GM12878 (cell line): Measurements from ENCODE around the gene DGKI. TPM values are rescaled to one million over a fixed set of nuclear protein-coding genes. Genes with fewer than 3 reads are reported as not detected.

ENCODE experiments used
- ASH2L ChIP-seq: fragments of 300-600, 200-600 bp; sonication (generic); IDR thresholded peaks from 2 replicates; pipeline ENCODE4 v1.6.1; 2017; ENCODE audit warnings: low read depth, mild to moderate bottlenecking, borderline replicate concordance
- BACH1 ChIP-seq: fragments of 450-650 bp; IDR thresholded peaks from 2 replicates; pipeline ENCODE4 v1.6.1; 2017; ENCODE audit warnings: mild to moderate bottlenecking, borderline replicate concordance
- BHLHE40 ChIP-seq, 2 experiments: fragments of 450-650 bp in 1 of 2; IDR thresholded peaks; 2 replicates each; pipeline ENCODE4 v1.6.1; 2011 to 2017; ENCODE audit warnings: low read depth in 2 of 2, borderline replicate concordance in 1 of 2, improper control_type of control experiment in 1 of 2, low read length in 1 of 2, mild to moderate bottlenecking in 1 of 2
- BMI1 ChIP-seq: fragments of 450-650 bp; IDR thresholded peaks from 2 replicates; pipeline ENCODE4 v1.6.1; 2016; ENCODE audit warnings: mild to moderate bottlenecking, moderate library complexity, borderline replicate concordance
- BRCA1 ChIP-seq: IDR thresholded peaks from 2 replicates; pipeline ENCODE4 v1.6.1; 2011; ENCODE audit warnings: low read depth, low read length, improper control_type of control experiment
- CBFB ChIP-seq: IDR thresholded peaks from 2 replicates; pipeline ENCODE4 v1.6.1; 2016; ENCODE audit warnings: antibody characterized with exemption, low read depth
- CBX3 ChIP-seq: fragments of 200-600 bp; sonication (generic); IDR thresholded peaks from 2 replicates; pipeline ENCODE4 v1.6.1; 2016; ENCODE audit warnings: low read depth, borderline replicate concordance
- CHD1 ChIP-seq: IDR thresholded peaks from 2 replicates; pipeline ENCODE4 v1.6.1; 2012; ENCODE audit warnings: low read depth, low read length, improper control_type of control experiment
- E4F1 ChIP-seq: fragments of 450-650 bp; IDR thresholded peaks from 2 replicates; pipeline ENCODE4 v1.6.1; 2018; ENCODE audit warnings: borderline replicate concordance, mild to moderate bottlenecking; ENCODE audit not compliant: partially characterized antibody
- ETV6 ChIP-seq, 2 experiments: fragments of 450-650 bp in 1 of 2; IDR thresholded peaks in 1 of 2; conservative IDR thresholded peaks in 1 of 2; 2 replicates each; pipeline ENCODE4 v1.6.1; 2014; ENCODE audit warnings: antibody characterized with exemption in 1 of 2, borderline replicate concordance in 1 of 2, low read depth in 1 of 2, mild to moderate bottlenecking in 1 of 2, moderate library complexity in 1 of 2
- HCFC1 ChIP-seq: fragments of 150-350 bp; IDR thresholded peaks from 2 replicates; pipeline ENCODE4 v1.6.1; 2014; ENCODE audit warnings: low read length
- IRF4 ChIP-seq: IDR thresholded peaks from 2 replicates; pipeline ENCODE4 v1.6.1; 2011; ENCODE audit warnings: low read depth, low read length
- JUNB ChIP-seq: IDR thresholded peaks from 2 replicates; pipeline ENCODE4 v1.6.1; 2016; ENCODE audit warnings: antibody characterized with exemption, mild to moderate bottlenecking
- JUND ChIP-seq: IDR thresholded peaks from 2 replicates; pipeline ENCODE4 v1.6.1; 2012; ENCODE audit warnings: low read depth, mild to moderate bottlenecking, low read length, improper control_type of control experiment, moderate library complexity
- LARP7 ChIP-seq: fragments of 450-650 bp; IDR thresholded peaks from 2 replicates; pipeline ENCODE4 v1.6.1; 2017; ENCODE audit warnings: mild to moderate bottlenecking
- MTA3 ChIP-seq: IDR thresholded peaks from 2 replicates; pipeline ENCODE4 v1.6.1; 2012; ENCODE audit warnings: low read length, inconsistent platforms, borderline replicate concordance
- MYB ChIP-seq: fragments of 150-350 bp; IDR thresholded peaks from 2 replicates; pipeline ENCODE4 v1.6.1; 2014; ENCODE audit warnings: mild to moderate bottlenecking, low read depth, low read length, borderline replicate concordance
- NFYB ChIP-seq: IDR thresholded peaks from 2 replicates; pipeline ENCODE4 v1.6.1; 2011; ENCODE audit warnings: low read depth, mild to moderate bottlenecking, low read length, improper control_type of control experiment, moderate library complexity; ENCODE audit not compliant: insufficient read depth
- NR2C2 ChIP-seq: IDR thresholded peaks from 2 replicates; pipeline ENCODE4 v1.6.1; 2011; ENCODE audit warnings: borderline replicate concordance, low read depth; ENCODE audit not compliant: control insufficient read depth, insufficient read length
- NRF1 ChIP-seq: conservative IDR thresholded peaks from 2 replicates; pipeline ENCODE4 v1.6.1; 2011; ENCODE audit warnings: mild to moderate bottlenecking, low read depth, low read length, improper control_type of control experiment
- PBX3 ChIP-seq: IDR thresholded peaks from 2 replicates; pipeline ENCODE4 v1.6.1; 2011; ENCODE audit warnings: mild to moderate bottlenecking, low read depth, low read length, moderate library complexity; ENCODE audit not compliant: insufficient replicate concordance
- PKNOX1 ChIP-seq: fragments of 450-650 bp; IDR thresholded peaks from 2 replicates; pipeline ENCODE4 v1.6.1; 2016; ENCODE audit warnings: mild to moderate bottlenecking
- RUNX3 ChIP-seq: IDR thresholded peaks from 2 replicates; pipeline ENCODE4 v1.6.1; 2012; ENCODE audit warnings: low read length, inconsistent platforms
- SMAD1 ChIP-seq: fragments of 450-650 bp; IDR thresholded peaks from 2 replicates; pipeline ENCODE4 v1.6.1; 2018; ENCODE audit warnings: mild to moderate bottlenecking, low read depth; ENCODE audit not compliant: partially characterized antibody
- SPI1 ChIP-seq: IDR thresholded peaks from 2 replicates; pipeline ENCODE4 v1.6.1; 2011; ENCODE audit warnings: low read depth, mild to moderate bottlenecking, low read length, moderate library complexity, borderline replicate concordance; ENCODE audit not compliant: insufficient read depth
- SUZ12 ChIP-seq: fragments of 200-600 bp; sonication (generic); IDR thresholded peaks from one replicate; pipeline ENCODE4 v1.6.1; 2018; ENCODE audit warnings: antibody characterized with exemption, mild to moderate bottlenecking; ENCODE audit not compliant: unreplicated experiment
- TARDBP ChIP-seq: IDR thresholded peaks from 2 replicates; pipeline ENCODE4 v1.6.1; 2016; ENCODE audit warnings: borderline replicate concordance
- ZBED1 ChIP-seq: IDR thresholded peaks from 2 replicates; pipeline ENCODE4 v1.6.1; 2016; ENCODE audit warnings: borderline replicate concordance
- ZNF274 ChIP-seq: IDR thresholded peaks from one replicate; pipeline ENCODE4 v1.8.0; 2011; ENCODE audit not compliant: insufficient read length, insufficient read depth
- polyA plus RNA-seq, 11 experiments: library from polyadenylated mRNA; depleted of rRNA in 4 of 11; unstranded in 6 of 11; stranded (reverse) in 5 of 11; fragments of >200 nt; fragmentation: Nextera tagmentation in 4 of 11; fragmentation: Illumina TruSeq in 1 of 11; extraction: Ambion mirVana in 4 of 11; extraction: Trizol in 1 of 11; gene quantifications; 1 replicate in 1 of 11; 2 replicates in 10 of 11; pipeline versions ENCODE4 v1.2.1 to v1.2.3, GENCODE V29; 2011 to 2016; ENCODE audit warnings: inconsistent platforms in 2 of 11, missing spikeins in 2 of 11, low read depth in 1 of 11
- total RNA-seq, 4 experiments: library from RNA; depleted of rRNA in 3 of 4; stranded (reverse); fragments of >200 nt in 3 of 4; fragmentation: Illumina TruSeq in 1 of 4; extraction: Trizol in 1 of 4; gene quantifications; 2 replicates each; pipeline versions ENCODE4 v1.2.1 to v1.2.3, GENCODE V29; 2013 to 2021

The DGKI gene
- total and polyA plus RNA-seq, 10 of the 15 experiments (the other 5 are each of a cell fraction or from before 2014, with no cell fraction given): 10.4 to 37.1 (median 22.1) TPM

GRCh38 chr7:137694405-137694804, 152.4 kb downstream of the DGKI start (continued):
- TF ChIP-seq E4F1: no peak
- no peak for TF ChIP-seq JUND
- no peak for TF ChIP-seq NRF1
- 0 out of 2 replicates have a peak, but pooled peaks have one; percentile 45 for TF ChIP-seq ZBED1
- no peak for TF ChIP-seq BRCA1
- peak in 1 of 2 experiments; percentile 47; a peak in 1 of 4 replicates for TF ChIP-seq ETV6 (conservative IDR thresholded peaks at IDR 0.05 in 1 of 2, IDR thresholded peaks at IDR 0.05 in 1 of 2; ENCODE audit: borderline replicate concordance in 1 of 2, low read depth in 1 of 2)
- no peak for TF ChIP-seq MTA3
- TF ChIP-seq MYB: no peak
- no peak for TF ChIP-seq CBX3
- no peak for TF ChIP-seq CBFB
- TF ChIP-seq IRF4: no peak
- no peak for TF ChIP-seq CHD1
- TF ChIP-seq PKNOX1: peak; percentile 87
- TF ChIP-seq PBX3: no peak
- peak; percentile 13; the same call in 1 of the 2 replicates for TF ChIP-seq RUNX3
- TF ChIP-seq BMI1: no peak
- no peak for TF ChIP-seq SPI1
- no peak for TF ChIP-seq LARP7
- peak; percentile 70 to 84 for TF ChIP-seq BHLHE40 (IDR thresholded peaks at IDR 0.05; ENCODE audit: borderline replicate concordance in 1 of 2, low read depth in 2 of 2, low read length in 1 of 2)
- TF ChIP-seq SUZ12: no peak
- TF ChIP-seq ASH2L: no peak
- no peak for TF ChIP-seq NFYB
- TF ChIP-seq HCFC1: no peak
- TF ChIP-seq JUNB: peak; percentile 64
- TF ChIP-seq TARDBP: no peak
- no peak for TF ChIP-seq BACH1
- TF ChIP-seq SMAD1: no peak
- no peak for TF ChIP-seq ZNF274
- TF ChIP-seq NR2C2: no peak
